BE2C (cell line): ENCODE measurements around the gene EIF4G3.
"Not testable (repeated sequence)": the region's sequence is repeated elsewhere in the genome, so short reads cannot be mapped to it uniquely, and the experiment has no call there.

ENCODE experiments used
- DNase-seq: peaks from one replicate; pipeline ENCODE4 v3.0.0-alpha.2; 2020
- H3K27me3 ChIP-seq: fragments of 250-450 bp; sonication (Bioruptor Pico); 2 replicates; pipeline ENCODE4 v1.5.1; 2020; ENCODE audit warnings: mild to moderate bottlenecking
- H3K36me3 ChIP-seq: fragments of 250-450 bp; sonication (Bioruptor Pico); 2 replicates; pipeline ENCODE4 v1.5.1; 2020; ENCODE audit warnings: mild to moderate bottlenecking
- H3K4me1 ChIP-seq: fragments of 250-450 bp; sonication (Bioruptor Pico); 2 replicates; pipeline ENCODE4 v1.5.1; 2020
- H3K4me3 ChIP-seq: 2 replicates; pipeline ENCODE4 v1.5.1; 2011; ENCODE audit warnings: low read depth, low read length
- H3K9me3 ChIP-seq: fragments of 250-450 bp; sonication (Bioruptor Pico); 2 replicates; pipeline ENCODE4 v1.5.1; 2020
- TF ChIP-seq, protein P1 (sequence below): IDR thresholded peaks from 2 replicates; pipeline ENCODE4 v1.5.1; 2012; ENCODE audit warnings: mild to moderate bottlenecking, low read depth, low read length

The EIF4G3 gene

DNA sequence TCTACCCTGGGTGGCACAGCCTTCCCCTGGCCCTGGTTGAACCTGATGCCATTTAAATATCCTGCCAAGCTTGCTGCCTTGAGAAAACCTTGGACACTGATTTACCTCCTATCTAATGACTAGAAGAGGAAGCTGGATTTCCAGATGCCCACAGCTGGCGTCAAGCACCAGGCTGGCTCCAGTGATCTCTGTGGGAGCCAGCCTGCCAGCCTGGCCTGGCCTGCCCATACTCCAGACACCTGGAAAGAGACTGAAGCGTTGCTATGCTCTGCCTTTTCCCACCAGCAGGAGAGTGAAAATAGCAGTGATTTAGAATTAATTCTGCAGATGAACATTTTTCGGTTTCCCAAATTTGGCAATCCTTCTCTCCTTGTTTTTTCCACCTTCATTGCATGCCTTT, 11.5 kb upstream of the EIF4G3 start:
- no peaks in the 10 kb centered on the region for H3K36me3 ChIP-seq
- no peak for DNase-seq
- no peaks in the 10 kb centered on the region for H3K27me3 ChIP-seq
- H3K4me3 ChIP-seq, result no peak overlapping the region
- no peaks in the 10 kb centered on the region for H3K9me3 ChIP-seq
- TF ChIP-seq, protein P1, sequence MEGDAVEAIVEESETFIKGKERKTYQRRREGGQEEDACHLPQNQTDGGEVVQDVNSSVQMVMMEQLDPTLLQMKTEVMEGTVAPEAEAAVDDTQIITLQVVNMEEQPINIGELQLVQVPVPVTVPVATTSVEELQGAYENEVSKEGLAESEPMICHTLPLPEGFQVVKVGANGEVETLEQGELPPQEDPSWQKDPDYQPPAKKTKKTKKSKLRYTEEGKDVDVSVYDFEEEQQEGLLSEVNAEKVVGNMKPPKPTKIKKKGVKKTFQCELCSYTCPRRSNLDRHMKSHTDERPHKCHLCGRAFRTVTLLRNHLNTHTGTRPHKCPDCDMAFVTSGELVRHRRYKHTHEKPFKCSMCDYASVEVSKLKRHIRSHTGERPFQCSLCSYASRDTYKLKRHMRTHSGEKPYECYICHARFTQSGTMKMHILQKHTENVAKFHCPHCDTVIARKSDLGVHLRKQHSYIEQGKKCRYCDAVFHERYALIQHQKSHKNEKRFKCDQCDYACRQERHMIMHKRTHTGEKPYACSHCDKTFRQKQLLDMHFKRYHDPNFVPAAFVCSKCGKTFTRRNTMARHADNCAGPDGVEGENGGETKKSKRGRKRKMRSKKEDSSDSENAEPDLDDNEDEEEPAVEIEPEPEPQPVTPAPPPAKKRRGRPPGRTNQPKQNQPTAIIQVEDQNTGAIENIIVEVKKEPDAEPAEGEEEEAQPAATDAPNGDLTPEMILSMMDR, result no peak
- no peaks in the 10 kb centered on the region for H3K4me1 ChIP-seq

GRCh38 chr1:21185221-21185731, 8.6 kb upstream of the EIF4G3 start:
- H3K27me3 ChIP-seq, result no peaks in the 10 kb centered on the region
- H3K4me1 ChIP-seq, result no peaks in the 10 kb centered on the region

GRCh38 chr1:21184276-21184675, 7.6 kb upstream of the EIF4G3 start:
- Histone ChIP-seq H3K9me3 (no peaks in the 10 kb centered on the region), H3K36me3 (no peaks in the 10 kb centered on the region), H3K4me3 (no peak overlapping the region), H3K27me3 (no peaks in the 10 kb centered on the region), H3K4me1 (no peaks in the 10 kb centered on the region)
- TF ChIP-seq, protein P1, result no peak
- DNase-seq, result no peak

More at GRCh38 chr1:21185221-21185731, 8.6 kb upstream of the EIF4G3 start:
- H3K4me3 ChIP-seq, result no peak overlapping the region
- H3K36me3 ChIP-seq, result no peaks in the 10 kb centered on the region
- DNase-seq, result no peak
- TF ChIP-seq, protein P1, result no peak
- no peaks in the 10 kb centered on the region for H3K9me3 ChIP-seq

GRCh38 chr1:21182181-21182731, 5.6 kb upstream of the EIF4G3 start:
- Histone ChIP-seq H3K9me3 (no peaks in the 10 kb centered on the region), H3K36me3 (no peaks in the 10 kb centered on the region), H3K4me1 (no peaks in the 10 kb centered on the region), H3K27me3 (no peaks in the 10 kb centered on the region), H3K4me3 (no peak overlapping the region)
- no peak for DNase-seq
- TF ChIP-seq, protein P1, result no peak

- H3K36me3 ChIP-seq, H3K4me3 ChIP-seq, DNase-seq, H3K4me1 ChIP-seq, H3K9me3 ChIP-seq, H3K27me3 ChIP-seq: not testable (repeated sequence)
Observed at GRCh38 chr1:21178271-21178670, 1.6 kb upstream of the EIF4G3 start.

DNA sequence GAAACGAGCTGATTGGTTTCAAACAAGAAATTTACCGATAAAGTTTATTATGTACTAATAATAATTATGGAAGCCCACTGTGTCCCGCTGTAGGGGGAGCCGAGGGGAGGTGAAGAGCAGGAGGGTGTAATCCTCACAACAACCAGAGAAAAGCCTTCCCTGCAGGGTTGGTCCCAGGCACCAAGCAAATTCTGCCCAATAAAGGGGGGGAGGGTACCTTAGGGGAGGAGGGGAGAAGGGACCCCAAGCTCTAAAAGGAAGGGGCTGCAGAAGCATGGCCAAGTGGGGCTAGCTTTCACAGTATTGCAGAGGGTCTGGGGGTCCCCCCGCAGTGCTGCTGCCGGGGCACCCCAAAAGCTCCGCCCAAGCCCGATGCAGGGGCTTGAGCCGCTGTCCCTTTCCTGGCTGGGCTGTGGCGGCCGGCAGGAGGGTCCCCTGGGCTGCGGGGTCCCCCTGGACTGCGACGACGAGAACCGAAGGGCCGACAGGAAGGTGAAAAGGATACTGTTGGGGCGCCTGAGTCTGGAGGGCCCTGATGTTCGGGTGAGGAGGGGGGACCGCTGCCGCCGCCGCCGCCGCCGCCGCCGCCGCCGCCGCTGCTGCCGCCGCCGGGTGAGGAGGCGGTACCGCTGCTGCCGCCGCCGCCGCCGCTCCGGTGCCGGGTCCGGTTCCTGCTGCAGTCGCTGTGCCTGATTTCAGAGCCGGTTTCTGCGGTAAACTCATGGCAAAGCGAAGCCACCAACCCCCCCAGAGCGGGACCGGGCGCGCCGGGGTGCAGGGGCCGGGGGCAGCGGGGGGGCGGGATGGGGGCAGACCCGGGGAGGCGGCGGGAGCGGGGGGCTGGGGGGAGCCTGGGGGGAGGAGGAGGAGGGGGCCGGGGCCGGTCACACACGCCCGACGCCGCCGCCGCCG, 771 bp downstream of the EIF4G3 start:
- Histone ChIP-seq H3K27me3 (no peaks in the 10 kb centered on the region), H3K36me3 (no peaks in the 10 kb centered on the region), H3K4me3 (peak overlapping the region; percentile 81), H3K9me3 (no peaks in the 10 kb centered on the region), H3K4me1 (no peaks in the 10 kb centered on the region; the same call in 1 of the 2 replicates)
- TF ChIP-seq, protein P1, result no peak
- DNase-seq, result peak; percentile 24
